ENCODE data around the gene VSTM5.

The VSTM5 gene

GRCh38 chr11:93842034-93842433 is 8.4 kb downstream of the VSTM5 start:
- no peak for DNase-seq

GRCh38 chr11:93841446-93841845 is 9.0 kb downstream of the VSTM5 start:
- no peak for DNase-seq

- DNase-seq = no peak
These were observed 9.4 kb downstream of the VSTM5 start for GRCh38 chr11:93840981-93841380.

- DNase-seq = no peak
These were observed 10.2 kb downstream of the VSTM5 start for GRCh38 chr11:93840180-93840579.

- no peak for DNase-seq
These were observed 11.5 kb downstream of the VSTM5 start for GRCh38 chr11:93838967-93839366.

- no peak for DNase-seq
These were observed 17.6 kb downstream of the VSTM5 start for GRCh38 chr11:93832780-93833179.

GRCh38 chr11:93831343-93832127 is 18.9 kb downstream of the VSTM5 start:
- no peak for DNase-seq

- no peak for DNase-seq
These were observed 20.8 kb downstream of the VSTM5 start for GRCh38 chr11:93829598-93829997.

- no peak for DNase-seq
These were observed 23.1 kb downstream of the VSTM5 start for GRCh38 chr11:93827363-93827762.

GRCh38 chr11:93823210-93823609 is 27.2 kb downstream of the VSTM5 start:
- DNase-seq = no peak

GRCh38 chr11:93822359-93822758 is 28.1 kb downstream of the VSTM5 start:
- DNase-seq = no peak

GRCh38 chr11:93821617-93822016 is 28.8 kb downstream of the VSTM5 start:
- DNase-seq = no peak

- DNase-seq = no peak
These were observed 29.6 kb downstream of the VSTM5 start for GRCh38 chr11:93820847-93821246.

GRCh38 chr11:93819966-93820695 is 30.3 kb downstream of the VSTM5 start:
- no peak for DNase-seq

- DNase-seq = no peak
These were observed 32.7 kb downstream of the VSTM5 start for GRCh38 chr11:93817426-93818348.

- DNase-seq = no peak
These were observed 35.3 kb downstream of the VSTM5 start for GRCh38 chr11:93814966-93815633.

- no peak for DNase-seq
These were observed 36.4 kb downstream of the VSTM5 start for GRCh38 chr11:93813974-93814373.

GRCh38 chr11:93807980-93808379 is 42.4 kb downstream of the VSTM5 start:
- DNase-seq = no peak

- no peak for DNase-seq
These were observed 45.5 kb downstream of the VSTM5 start for GRCh38 chr11:93804879-93805278.

- no peak for DNase-seq
These were observed 49.1 kb downstream of the VSTM5 start for GRCh38 chr11:93801366-93801765.

- DNase-seq = no peak
These were observed 53.8 kb downstream of the VSTM5 start for GRCh38 chr11:93796441-93797231.

GRCh38 chr11:93791493-93791892 is 58.9 kb downstream of the VSTM5 start:
- no peak for DNase-seq
